CD4-positive, CD25-positive, alpha-beta regulatory T cell (primary cell): ENCODE measurements around the gene TRIM47. TPM values are rescaled to one million over a fixed set of nuclear protein-coding genes. Genes with fewer than 3 reads are reported as not detected.
A peak's percentile ranks its signal among the peaks of the same experiment; 100 is the strongest.

Source experiments
- ATAC-seq, 2 donors: fragments of 150-1000 bp; cut with Tn5 transposase; one replicate each; pipeline ENCODE4 v1.10.0; 2021; ENCODE audit warnings: low read depth in 2 of 2, moderate number of reproducible peaks in 2 of 2, moderate library complexity in 1 of 2
- DNase-seq, 3 donors: peaks; one replicate each; pipeline versions ENCODE4 v3.0.0 to v3.0.0-alpha.2; 2012 to 2022; ENCODE audit warnings: mixed read lengths in 1 of 3
- H3K27ac ChIP-seq: one replicate; pipeline ENCODE4 v1.7.0; 2013; ENCODE audit warnings: mild to moderate bottlenecking, low read length; ENCODE audit not compliant: insufficient read depth, poor library complexity, severe bottlenecking
- H3K27me3 ChIP-seq: one replicate; pipeline ENCODE4 v1.7.0; 2013; ENCODE audit warnings: low read length; ENCODE audit not compliant: control insufficient read depth, insufficient read depth
- H3K36me3 ChIP-seq: one replicate; pipeline ENCODE4 v1.7.0; 2013; ENCODE audit warnings: mild to moderate bottlenecking, low read length, moderate library complexity; ENCODE audit not compliant: control insufficient read depth, insufficient read depth
- H3K4me1 ChIP-seq: 2 replicates; pipeline ENCODE4 v1.7.0; 2013; ENCODE audit warnings: mild to moderate bottlenecking, low read length; ENCODE audit not compliant: insufficient read depth, control insufficient read depth, poor library complexity, severe bottlenecking
- H3K4me3 ChIP-seq: one replicate; pipeline ENCODE4 v1.7.0; 2013; ENCODE audit warnings: low read depth, mild to moderate bottlenecking, low read length, moderate library complexity
- H3K9me3 ChIP-seq, 2 experiments: 1 replicate in 1 of 2; 2 replicates in 1 of 2; pipeline ENCODE4 v1.7.0; 2013; ENCODE audit warnings: low read length in 2 of 2, mild to moderate bottlenecking in 1 of 2, moderate library complexity in 1 of 2; ENCODE audit not compliant: control insufficient read depth in 2 of 2
- H3K27ac Mint-ChIP-seq, 3 donors: one replicate each; pipeline ENCODE4 v1.8.0; 2020 to 2022; ENCODE audit warnings: mild to moderate bottlenecking in 3 of 3, mixed read lengths in 3 of 3, moderate library complexity in 2 of 3
- H3K27me3 Mint-ChIP-seq: one replicate; pipeline ENCODE4 v1.8.0; 2022; ENCODE audit warnings: mild to moderate bottlenecking, mixed read lengths
- H3K36me3 Mint-ChIP-seq: one replicate; pipeline ENCODE4 v1.8.0; 2020; ENCODE audit warnings: mixed read lengths
- H3K4me1 Mint-ChIP-seq, 4 donors: one replicate each; pipeline ENCODE4 v1.8.0; 2020 to 2022; ENCODE audit warnings: mixed read lengths in 4 of 4, mild to moderate bottlenecking in 1 of 4
- H3K4me3 Mint-ChIP-seq, 4 donors: one replicate each; pipeline ENCODE4 v1.8.0; 2020 to 2022; ENCODE audit warnings: mild to moderate bottlenecking in 4 of 4, mixed read lengths in 4 of 4, moderate library complexity in 3 of 4
- H3K9me3 Mint-ChIP-seq, 7 donors: one replicate each; pipeline ENCODE4 v1.8.0; 2020 to 2022; ENCODE audit warnings: mixed read lengths in 7 of 7, mild to moderate bottlenecking in 3 of 7, moderate library complexity in 2 of 7
- polyA plus RNA-seq, 4 donors: library from polyadenylated mRNA; unstranded; fragments of 300-500 nt; fragmentation: Illumina TruSeq; gene quantifications; one replicate each; pipeline ENCODE4 v1.2.3, GENCODE V29; 2021
- total RNA-seq: library from RNA; stranded (reverse); gene quantifications from one replicate; pipeline ENCODE4 v1.2.3, GENCODE V29; 2022

The TRIM47 gene
- total and polyA plus RNA-seq, 5 donors from 2014 or later = 3.6 to 16.6 (median 15.2) TPM

- no peaks in the 10 kb centered on the region for H3K4me1 ChIP-seq
- ATAC-seq = no peak
- H3K36me3 ChIP-seq = no peaks in the 10 kb centered on the region
- Mint-ChIP-seq H3K36me3 (no peaks in the 10 kb centered on the region), H3K4me1 (peaks cover 0 to 6% (median 3%) of the 10 kb centered on the region in 4 donors), H3K9me3 (no peaks in the 10 kb centered on the region), H3K4me3 (no peak overlapping the region), H3K27me3 (no peaks in the 10 kb centered on the region), H3K27ac (no peak overlapping the region)
- H3K27ac ChIP-seq = no peak overlapping the region
- no peaks in the 10 kb centered on the region for H3K9me3 ChIP-seq
- no peak overlapping the region for H3K4me3 ChIP-seq
- DNase-seq = no peak
- H3K27me3 ChIP-seq = no peaks in the 10 kb centered on the region
Measured at GRCh38 chr17:75921596-75921995, 43.2 kb upstream of the TRIM47 start.

GRCh38 chr17:75920045-75920560 lies 41.7 kb upstream of the TRIM47 start:
- no peaks in the 10 kb centered on the region for H3K27me3 Mint-ChIP-seq
- no peak overlapping the region for H3K27ac Mint-ChIP-seq
- Histone ChIP-seq H3K27ac (no peak overlapping the region), H3K4me3 (no peak overlapping the region), H3K9me3 (no peaks in the 10 kb centered on the region), H3K4me1 (no peaks in the 10 kb centered on the region), H3K27me3 (no peaks in the 10 kb centered on the region), H3K36me3 (no peaks in the 10 kb centered on the region)
- DNase-seq (no peak), ATAC-seq (no peak)
- H3K36me3 Mint-ChIP-seq = peaks cover 3% of the 10 kb centered on the region
- peaks cover 0 to 6% (median 3%) of the 10 kb centered on the region in 4 donors for H3K4me1 Mint-ChIP-seq
- H3K9me3 Mint-ChIP-seq = no peaks in the 10 kb centered on the region
- H3K4me3 Mint-ChIP-seq = no peak overlapping the region

- Histone ChIP-seq H3K4me1 (no peaks in the 10 kb centered on the region), H3K9me3 (no peaks in the 10 kb centered on the region), H3K27me3 (no peaks in the 10 kb centered on the region), H3K36me3 (no peaks in the 10 kb centered on the region), H3K4me3 (no peak overlapping the region), H3K27ac (no peak overlapping the region)
- H3K27me3 Mint-ChIP-seq = no peaks in the 10 kb centered on the region
- no peak overlapping the region for H3K4me3 Mint-ChIP-seq
- no peak overlapping the region for H3K27ac Mint-ChIP-seq
- H3K4me1 Mint-ChIP-seq = peaks cover 0 to 6% (median 3%) of the 10 kb centered on the region in 4 donors
- no peaks in the 10 kb centered on the region for H3K9me3 Mint-ChIP-seq
- no peak for ATAC-seq
- no peak for DNase-seq
- peaks cover 5% of the 10 kb centered on the region for H3K36me3 Mint-ChIP-seq
Measured at GRCh38 chr17:75919611-75920010, 41.2 kb upstream of the TRIM47 start.

DNA sequence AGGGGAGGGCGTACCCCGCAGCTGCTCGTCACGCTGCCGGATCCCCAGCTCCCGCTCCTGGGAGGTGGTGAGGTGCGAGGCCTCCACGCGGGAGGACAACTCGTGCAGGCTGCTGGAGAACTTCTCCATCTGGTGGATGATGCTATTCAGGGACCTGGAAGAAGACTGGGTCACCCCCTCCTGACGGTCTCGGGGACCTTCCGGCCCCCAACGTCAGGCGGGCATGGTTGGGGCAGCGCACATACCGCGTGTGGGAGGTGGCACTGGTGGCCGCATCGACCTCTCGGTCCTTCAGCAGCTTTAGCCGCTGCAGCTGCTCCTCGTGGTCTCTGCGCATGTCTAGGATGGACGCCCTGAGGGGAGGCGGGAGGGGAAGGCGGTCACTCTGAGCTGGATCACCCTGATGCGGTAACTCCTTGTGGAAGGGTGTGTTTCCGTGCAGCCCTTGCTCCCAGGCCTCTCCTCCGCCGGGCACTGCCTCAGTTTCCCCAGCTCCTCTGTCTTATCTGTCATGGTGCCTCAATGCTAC lies 39.6 kb upstream of the TRIM47 start:
- DNase-seq (no peak), ATAC-seq (no peak)
- H3K4me3 Mint-ChIP-seq = peak overlapping the region in 1 of 4 donors; percentile 10
- H3K27ac Mint-ChIP-seq = no peak overlapping the region
- Histone ChIP-seq H3K36me3 (no peaks in the 10 kb centered on the region), H3K27ac (no peak overlapping the region), H3K9me3 (no peaks in the 10 kb centered on the region), H3K4me1 (no peaks in the 10 kb centered on the region), H3K27me3 (no peaks in the 10 kb centered on the region), H3K4me3 (no peak overlapping the region)
- no peaks in the 10 kb centered on the region for H3K9me3 Mint-ChIP-seq
- H3K36me3 Mint-ChIP-seq = peaks cover 8% of the 10 kb centered on the region
- no peaks in the 10 kb centered on the region for H3K27me3 Mint-ChIP-seq
- H3K4me1 Mint-ChIP-seq = peaks cover 0 to 6% (median 3%) of the 10 kb centered on the region in 4 donors

GRCh38 chr17:75917141-75917916 lies 38.9 kb upstream of the TRIM47 start:
- Histone ChIP-seq H3K4me1 (no peaks in the 10 kb centered on the region), H3K27me3 (no peaks in the 10 kb centered on the region), H3K36me3 (no peaks in the 10 kb centered on the region), H3K27ac (no peak overlapping the region), H3K4me3 (no peak overlapping the region), H3K9me3 (no peaks in the 10 kb centered on the region)
- Mint-ChIP-seq H3K27me3 (no peaks in the 10 kb centered on the region), H3K36me3 (peaks cover 8% of the 10 kb centered on the region), H3K27ac (peak overlapping the region in 1 of 3 donors; percentile 63), H3K9me3 (no peaks in the 10 kb centered on the region), H3K4me1 (peaks cover 0 to 6% (median 3%) of the 10 kb centered on the region in 4 donors), H3K4me3 (peak overlapping the region in 1 of 4 donors; percentile 22)
- no peak for DNase-seq
- no peak for ATAC-seq

DNA sequence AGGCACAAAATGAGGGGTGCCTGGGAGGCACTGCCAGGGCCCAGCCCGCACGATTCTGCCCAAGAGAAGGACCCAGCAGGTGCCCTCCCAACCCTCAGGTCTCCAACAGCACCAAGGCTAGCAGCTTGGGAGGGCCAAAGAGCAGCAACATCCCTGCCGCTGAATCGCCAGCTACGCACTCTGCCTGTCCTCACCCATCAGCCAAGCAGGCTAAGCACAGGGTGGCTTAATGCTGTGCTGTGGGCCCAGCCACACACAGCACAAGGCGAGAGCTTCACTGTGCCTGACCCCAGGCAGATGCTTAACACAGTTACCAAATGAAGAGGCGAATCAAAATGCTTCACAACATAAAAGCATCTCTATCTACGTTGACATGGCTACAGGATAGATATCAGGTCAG lies 36.9 kb upstream of the TRIM47 start:
- no peak overlapping the region for H3K27ac ChIP-seq
- no peaks in the 10 kb centered on the region for H3K36me3 ChIP-seq
- no peak for DNase-seq
- no peak overlapping the region for H3K4me3 Mint-ChIP-seq
- H3K27me3 Mint-ChIP-seq = no peaks in the 10 kb centered on the region
- no peaks in the 10 kb centered on the region for H3K27me3 ChIP-seq
- no peak overlapping the region for H3K4me3 ChIP-seq
- no peaks in the 10 kb centered on the region for H3K9me3 ChIP-seq
- no peaks in the 10 kb centered on the region for H3K4me1 ChIP-seq
- peaks cover 12% of the 10 kb centered on the region for H3K36me3 Mint-ChIP-seq
- no peak overlapping the region for H3K27ac Mint-ChIP-seq
- H3K9me3 Mint-ChIP-seq = no peaks in the 10 kb centered on the region
- H3K4me1 Mint-ChIP-seq = peaks cover 0 to 6% (median 3%) of the 10 kb centered on the region in 4 donors
- no peak for ATAC-seq

- Mint-ChIP-seq H3K4me1 (peaks cover 0 to 6% (median 3%) of the 10 kb centered on the region in 4 donors), H3K36me3 (peaks cover 12% of the 10 kb centered on the region), H3K27ac (no peak overlapping the region), H3K4me3 (no peak overlapping the region), H3K27me3 (no peaks in the 10 kb centered on the region), H3K9me3 (no peaks in the 10 kb centered on the region)
- no peak for ATAC-seq
- Histone ChIP-seq H3K36me3 (no peaks in the 10 kb centered on the region), H3K27me3 (no peaks in the 10 kb centered on the region), H3K27ac (no peak overlapping the region), H3K4me3 (no peak overlapping the region), H3K4me1 (no peaks in the 10 kb centered on the region), H3K9me3 (no peaks in the 10 kb centered on the region)
- no peak for DNase-seq
Measured at GRCh38 chr17:75914643-75915267, 36.4 kb upstream of the TRIM47 start.
